ENCODE measurements around the gene KRCC1. TPM values are rescaled to one million over a fixed set of nuclear protein-coding genes. Genes with fewer than 3 reads are reported as not detected.
"Not testable (repeated sequence)": the region's sequence is repeated elsewhere in the genome, so short reads cannot be mapped to it uniquely, and the experiment has no call there.

KRCC1 gene
- total RNA-seq, 1 experiment from 2014 or later: 62.7 TPM

GRCh38 chr2:87994304-87994850, 61.2 kb downstream of the KRCC1 start:
- H3K36me3 ChIP-seq; H3K27me3 ChIP-seq (replicated peaks); H3K27ac ChIP-seq; DNase-seq (ENCODE audit: low read depth in 1 of 2, low spot score in 2 of 2); H3K4me3 ChIP-seq; H3K9me3 ChIP-seq (replicated peaks); H3K4me1 ChIP-seq (replicated peaks): not testable (repeated sequence)

DNA sequence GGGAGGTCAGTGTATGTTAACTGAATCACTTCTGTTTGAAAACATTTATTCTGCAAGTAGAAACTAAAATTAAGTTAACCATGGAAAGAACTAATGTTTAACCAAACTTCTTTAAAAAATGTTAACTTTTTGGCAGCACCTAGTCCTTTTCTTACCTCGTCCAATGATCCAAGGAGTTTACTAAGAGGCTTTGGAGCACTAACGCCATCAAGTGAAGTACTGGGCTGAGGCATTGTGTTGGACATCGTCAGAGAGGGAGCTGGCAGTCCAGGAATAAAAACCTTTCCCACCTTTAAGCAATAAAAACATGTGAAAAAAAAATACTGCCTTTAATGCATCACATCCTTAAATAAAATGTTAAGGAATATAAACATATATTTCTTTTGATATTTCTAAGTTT, 63.0 kb downstream of the KRCC1 start:
- H3K27ac ChIP-seq; DNase-seq (ENCODE audit: low read depth in 1 of 2, low spot score in 2 of 2); H3K9me3 ChIP-seq (replicated peaks); H3K4me1 ChIP-seq (replicated peaks); H3K4me3 ChIP-seq; H3K36me3 ChIP-seq; H3K27me3 ChIP-seq (replicated peaks): not testable (repeated sequence)

GRCh38 chr2:87987473-87987872, 68.1 kb downstream of the KRCC1 start:
- H3K9me3 ChIP-seq (replicated peaks); H3K27me3 ChIP-seq (replicated peaks); H3K4me1 ChIP-seq (replicated peaks); H3K36me3 ChIP-seq; H3K27ac ChIP-seq; DNase-seq (ENCODE audit: low read depth in 1 of 2, low spot score in 2 of 2); H3K4me3 ChIP-seq: not testable (repeated sequence)

- H3K4me1 ChIP-seq (replicated peaks); H3K4me3 ChIP-seq; H3K9me3 ChIP-seq (replicated peaks); H3K27ac ChIP-seq; DNase-seq (ENCODE audit: low read depth in 1 of 2, low spot score in 2 of 2); H3K27me3 ChIP-seq (replicated peaks); H3K36me3 ChIP-seq: not testable (repeated sequence)
Measured at GRCh38 chr2:87985902-87986301, 69.7 kb downstream of the KRCC1 start.

DNA sequence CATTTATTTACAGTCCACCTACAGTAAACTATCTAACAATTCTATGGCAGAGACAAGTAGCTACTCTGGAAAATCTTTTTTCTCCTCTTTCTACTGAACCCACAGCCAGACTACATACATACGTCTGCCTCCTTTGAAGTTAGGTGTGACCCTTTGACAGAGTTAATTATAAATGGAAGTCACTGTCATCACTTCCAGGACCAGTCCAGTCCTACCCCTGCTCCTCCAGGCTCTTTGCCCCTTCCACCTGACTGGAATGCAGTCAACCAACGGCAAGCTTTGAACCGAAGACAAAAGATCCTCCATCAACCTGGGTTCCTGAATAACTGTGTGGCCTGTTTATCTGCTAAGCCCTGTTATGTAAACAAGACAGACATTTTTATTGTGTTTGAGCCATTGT, 74.4 kb downstream of the KRCC1 start:
- DNase-seq (ENCODE audit: low read depth in 1 of 2, low spot score in 2 of 2); H3K27me3 ChIP-seq (replicated peaks); H3K36me3 ChIP-seq; H3K4me1 ChIP-seq (replicated peaks); H3K4me3 ChIP-seq; H3K27ac ChIP-seq; H3K9me3 ChIP-seq (replicated peaks): not testable (repeated sequence)

Other genes with a start within 250 kb of the KRCC1 start
- not detected in 2 replicates for gene RGPD2, start 230.0 kb downstream of the KRCC1 start, total RNA-seq (2014; rRNA removed; shearing (Covaris generic))
- 34.9 TPM in 1 of 2 replicates, not detected in the other for gene RNU2-63P, start 39.2 kb downstream of the KRCC1 start, total RNA-seq (2014; rRNA removed; shearing (Covaris generic))
- not detected in 2 replicates for gene SMYD1, start 12.0 kb upstream of the KRCC1 start, total RNA-seq (2014; rRNA removed; shearing (Covaris generic))
- gene FABP1, start 72.3 kb upstream of the KRCC1 start, total RNA-seq (2014; rRNA removed; shearing (Covaris generic)): not detected in 2 replicates
- 9.7 and 10.6 TPM in 2 replicates for gene THNSL2, start 114.6 kb upstream of the KRCC1 start, total RNA-seq (2014; rRNA removed; shearing (Covaris generic))